ENCODE data around the gene EPB41L1. TPM values are rescaled to one million over a fixed set of nuclear protein-coding genes. Genes with fewer than 3 reads are reported as not detected.

The EPB41L1 gene
- total RNA-seq, 1 donor from 2014 or later, result 32.7 TPM

DNA sequence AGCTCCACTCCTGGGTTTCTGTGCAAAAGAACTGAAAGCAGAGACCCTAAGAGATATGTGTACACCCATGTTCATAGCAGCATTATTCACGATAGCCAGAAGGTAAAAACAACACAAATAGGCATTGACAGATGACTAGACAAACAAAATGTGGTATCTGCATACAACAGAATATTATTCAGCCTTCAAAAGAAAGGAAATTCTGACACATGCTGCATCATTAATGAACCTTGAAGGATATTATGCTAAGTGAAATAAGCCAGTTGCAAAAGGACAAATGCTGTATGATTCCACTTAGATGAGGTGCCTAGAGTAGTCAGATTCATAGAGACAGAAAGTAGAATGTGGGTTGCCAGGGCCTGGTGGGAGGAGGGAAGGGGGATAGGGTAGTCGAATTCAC lies 99.5 kb downstream of the EPB41L1 start:
- H3K27me3 ChIP-seq, result no peaks in the 10 kb centered on the region
- peaks cover 7% of the 10 kb centered on the region for H3F3A ChIP-seq (ENCODE audit: low read depth)
- H3K27ac Mint-ChIP-seq, result no peak overlapping the region
- H3K4me3 ChIP-seq, result no peak overlapping the region
- no peak for DNase-seq (ENCODE audit: low spot score)
- H3K4me2 ChIP-seq, result no peak overlapping the region
- H3K9ac ChIP-seq, result no peak overlapping the region
- H2AFZ ChIP-seq (replicated peaks), result no peak overlapping the region
- no peak overlapping the region for H3K4me3 Mint-ChIP-seq
- H3K79me2 ChIP-seq (ENCODE audit: low read depth), result peaks cover 12% of the 10 kb centered on the region
- H3K9me3 ChIP-seq (ENCODE audit: low read depth), result no peaks in the 10 kb centered on the region
- peaks cover 38% of the 10 kb centered on the region for H4K20me1 ChIP-seq (ENCODE audit: low read depth)
- H3K36me3 Mint-ChIP-seq, result peaks cover 28% of the 10 kb centered on the region
- TF ChIP-seq, protein P1, sequence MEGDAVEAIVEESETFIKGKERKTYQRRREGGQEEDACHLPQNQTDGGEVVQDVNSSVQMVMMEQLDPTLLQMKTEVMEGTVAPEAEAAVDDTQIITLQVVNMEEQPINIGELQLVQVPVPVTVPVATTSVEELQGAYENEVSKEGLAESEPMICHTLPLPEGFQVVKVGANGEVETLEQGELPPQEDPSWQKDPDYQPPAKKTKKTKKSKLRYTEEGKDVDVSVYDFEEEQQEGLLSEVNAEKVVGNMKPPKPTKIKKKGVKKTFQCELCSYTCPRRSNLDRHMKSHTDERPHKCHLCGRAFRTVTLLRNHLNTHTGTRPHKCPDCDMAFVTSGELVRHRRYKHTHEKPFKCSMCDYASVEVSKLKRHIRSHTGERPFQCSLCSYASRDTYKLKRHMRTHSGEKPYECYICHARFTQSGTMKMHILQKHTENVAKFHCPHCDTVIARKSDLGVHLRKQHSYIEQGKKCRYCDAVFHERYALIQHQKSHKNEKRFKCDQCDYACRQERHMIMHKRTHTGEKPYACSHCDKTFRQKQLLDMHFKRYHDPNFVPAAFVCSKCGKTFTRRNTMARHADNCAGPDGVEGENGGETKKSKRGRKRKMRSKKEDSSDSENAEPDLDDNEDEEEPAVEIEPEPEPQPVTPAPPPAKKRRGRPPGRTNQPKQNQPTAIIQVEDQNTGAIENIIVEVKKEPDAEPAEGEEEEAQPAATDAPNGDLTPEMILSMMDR (IDR thresholded peaks at IDR 0.05), result no peak
- no peak for TF ChIP-seq EZH2 (IDR thresholded peaks at IDR 0.05)
- no peak for TF ChIP-seq EZH2phosphoT487 (IDR thresholded peaks at IDR 0.05)
- peaks cover 2% of the 10 kb centered on the region for H3K27me3 Mint-ChIP-seq (ENCODE audit: insufficient read depth, low read depth)
- no peaks in the 10 kb centered on the region for H3K9me3 Mint-ChIP-seq
- H3K4me1 Mint-ChIP-seq, result peaks cover 15% of the 10 kb centered on the region
- no peak overlapping the region for H3K27ac ChIP-seq
- H3K36me3 ChIP-seq, result no peaks in the 10 kb centered on the region
- peaks cover 15% of the 10 kb centered on the region for H3K4me1 ChIP-seq

DNA sequence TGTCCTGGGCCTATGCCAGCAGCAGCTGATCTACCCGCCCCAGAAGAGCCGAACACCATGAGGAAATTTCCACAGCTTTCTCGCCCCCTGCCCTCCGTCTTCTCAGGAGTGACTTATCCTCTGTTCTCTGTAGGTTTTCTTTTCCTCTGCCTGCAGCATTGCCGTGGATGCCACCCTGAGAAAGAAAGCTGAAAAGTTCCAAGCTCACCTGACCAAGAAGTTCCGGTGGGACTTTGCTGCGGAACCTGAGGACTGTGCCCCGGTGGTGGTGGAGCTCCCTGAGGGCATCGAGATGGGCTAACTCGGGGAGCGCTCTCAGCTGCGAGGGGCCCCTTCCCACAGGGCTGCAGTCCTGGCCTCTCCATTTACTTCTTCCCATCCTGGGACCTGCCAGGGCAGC lies 100.9 kb downstream of the EPB41L1 start:
- H3K27ac ChIP-seq, result no peak overlapping the region
- Mint-ChIP-seq H3K36me3 (peaks cover 26% of the 10 kb centered on the region), H3K4me3 (no peak overlapping the region), H3K27ac (no peak overlapping the region), H3K27me3 (ENCODE audit: insufficient read depth, low read depth) (peaks cover 1% of the 10 kb centered on the region), H3K9me3 (no peaks in the 10 kb centered on the region), H3K4me1 (peaks cover 19% of the 10 kb centered on the region)
- no peak overlapping the region for H2AFZ ChIP-seq (replicated peaks)
- no peaks in the 10 kb centered on the region for H3K36me3 ChIP-seq
- no peak overlapping the region for H3K4me2 ChIP-seq
- H3K27me3 ChIP-seq, result no peaks in the 10 kb centered on the region
- peaks cover 15% of the 10 kb centered on the region for H3K4me1 ChIP-seq
- H3K9ac ChIP-seq, result no peak overlapping the region
- H3F3A ChIP-seq (ENCODE audit: low read depth), result peaks cover 8% of the 10 kb centered on the region
- peaks cover 9% of the 10 kb centered on the region for H3K79me2 ChIP-seq (ENCODE audit: low read depth)
- DNase-seq (ENCODE audit: low spot score), result no peak
- no peaks in the 10 kb centered on the region for H3K9me3 ChIP-seq (ENCODE audit: low read depth)
- TF ChIP-seq, protein P1 (IDR thresholded peaks at IDR 0.05), result no peak
- TF ChIP-seq EZH2phosphoT487 (IDR thresholded peaks at IDR 0.05), result no peak
- TF ChIP-seq EZH2 (IDR thresholded peaks at IDR 0.05), result no peak
- peaks cover 31% of the 10 kb centered on the region for H4K20me1 ChIP-seq (ENCODE audit: low read depth)
- no peak overlapping the region for H3K4me3 ChIP-seq

DNA sequence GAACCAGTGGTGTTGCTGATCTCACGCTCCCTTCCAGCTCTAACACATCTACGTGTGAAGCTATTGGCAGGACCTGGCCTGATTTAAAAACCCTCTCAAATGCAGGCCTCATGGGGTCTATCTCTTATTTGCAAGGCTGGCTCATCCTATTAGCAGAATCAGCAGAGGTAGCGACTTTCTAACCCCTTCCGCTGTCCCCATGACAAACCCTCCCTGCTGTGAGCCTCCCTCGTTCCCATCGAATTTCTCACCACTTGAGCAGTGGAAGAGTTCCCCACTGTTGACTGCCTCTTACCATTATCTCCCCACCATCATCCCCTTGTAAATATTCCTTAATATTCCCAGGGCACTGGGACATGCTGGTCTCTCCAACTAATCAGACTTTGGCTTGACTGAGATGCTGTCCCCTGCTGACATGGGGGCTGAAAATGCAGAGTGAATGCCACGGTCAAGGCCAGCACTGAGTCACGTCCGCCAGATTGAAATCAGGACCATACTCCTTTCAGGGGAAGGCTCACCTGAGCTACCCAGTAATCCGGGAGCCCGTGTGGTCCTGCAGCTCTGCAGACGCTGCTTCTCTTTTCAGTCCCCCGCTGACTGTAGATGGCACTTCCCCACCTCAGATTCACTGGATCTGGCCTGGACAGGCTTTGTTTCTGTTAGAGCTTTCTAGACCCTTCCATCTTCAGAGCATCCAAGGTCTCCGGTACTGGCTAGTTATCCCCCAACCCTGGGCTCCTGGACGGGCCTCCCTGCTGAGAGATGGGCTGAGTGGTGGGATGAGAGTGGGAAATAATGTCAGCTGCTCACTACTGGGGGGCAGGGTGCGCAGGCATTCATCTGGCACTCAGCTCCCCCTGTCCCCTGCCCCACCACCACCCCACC lies 104.9 kb downstream of the EPB41L1 start:
- no peaks in the 10 kb centered on the region for H3K27me3 Mint-ChIP-seq (ENCODE audit: insufficient read depth, low read depth)
- Histone ChIP-seq H4K20me1 (ENCODE audit: low read depth) (peaks cover 9% of the 10 kb centered on the region), H3K79me2 (ENCODE audit: low read depth) (no peaks in the 10 kb centered on the region), H2AFZ (replicated peaks) (no peak overlapping the region), H3K27ac (no peak overlapping the region), H3K9me3 (ENCODE audit: low read depth) (no peaks in the 10 kb centered on the region), H3K4me2 (peak overlapping the region; percentile 55), H3K4me1 (peaks cover 11% of the 10 kb centered on the region), H3F3A (ENCODE audit: low read depth) (peaks cover 8% of the 10 kb centered on the region), H3K9ac (no peak overlapping the region), H3K36me3 (no peaks in the 10 kb centered on the region), H3K27me3 (no peaks in the 10 kb centered on the region), H3K4me3 (no peak overlapping the region)
- peaks cover 12% of the 10 kb centered on the region for H3K36me3 Mint-ChIP-seq
- TF ChIP-seq EZH2phosphoT487 (IDR thresholded peaks at IDR 0.05) (no peak), EZH2 (IDR thresholded peaks at IDR 0.05) (no peak)
- TF ChIP-seq, protein P1 (IDR thresholded peaks at IDR 0.05), result no peak
- H3K9me3 Mint-ChIP-seq, result no peaks in the 10 kb centered on the region
- H3K4me1 Mint-ChIP-seq, result peaks cover 10% of the 10 kb centered on the region
- DNase-seq (ENCODE audit: low spot score), result peak; percentile 34
- no peak overlapping the region for H3K27ac Mint-ChIP-seq
- no peak overlapping the region for H3K4me3 Mint-ChIP-seq
